ENCODE data around the gene RGS8. TPM values are rescaled to one million over a fixed set of nuclear protein-coding genes. Genes with fewer than 3 reads are reported as not detected.

RGS8 gene
- total and polyA plus RNA-seq, 10 of the 15 experiments (the other 5 are each of a cell fraction or from before 2014, with no cell fraction given) = 0.03 to 0.62 (median 0.33) TPM

DNA sequence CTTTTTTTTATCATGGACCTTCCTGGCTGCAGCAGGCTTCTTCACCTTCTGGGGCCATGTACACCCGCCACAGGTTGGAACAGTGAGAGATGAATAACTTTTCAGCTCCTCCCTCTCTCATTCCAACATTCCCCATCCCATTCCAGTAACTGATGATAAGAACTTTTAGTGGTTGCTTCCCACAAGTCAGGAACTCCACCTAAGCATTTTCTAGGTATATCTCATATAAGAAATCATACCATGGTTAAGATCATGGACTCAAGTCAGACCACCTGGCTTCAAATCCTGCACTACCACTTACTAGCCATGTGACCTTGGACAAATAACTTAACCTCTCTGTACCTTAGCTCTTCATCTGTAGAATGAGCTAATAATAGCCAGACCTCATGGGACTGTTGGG is 42.5 kb upstream of the RGS8 start:
- H3K36me3 ChIP-seq (ENCODE audit: control insufficient read depth in 2 of 2, insufficient read depth in 2 of 2, low read length in 1 of 2) = no peaks in the 10 kb centered on the region
- SMC1A ChIA-PET (ENCODE audit: uncharacterized antibody, unreplicated experiment) = no interaction called here
- CTCF ChIA-PET = interaction anchor here (0.6 to 1.2 kb wide), 3 partner anchors 60 to 128 kb away, joined by 3 read pairs; no protein-coding TSS in a partner anchor
- no peaks in the 10 kb centered on the region for H4K20me1 ChIP-seq (ENCODE audit: control insufficient read depth, insufficient read depth)
- no TSS peak for BruUV-seq (replicated peaks)
- no peak overlapping the region for H3K9ac ChIP-seq (ENCODE audit: control insufficient read depth, insufficient read depth, low read length)
- H3K27me3 ChIP-seq (replicated peaks in 1 of 2; ENCODE audit: control insufficient read depth in 2 of 2, insufficient read depth in 2 of 2, low read length in 1 of 2) = peaks cover 0 to 3% of the 10 kb centered on the region in 2 experiments; a peak in 1 of 4 replicates
- intact Hi-C loops (cut with micrococcal nuclease; ENCODE audit: unreplicated experiment) = loop anchor here (5.0 kb wide), 1 partner anchor 40 kb away; no protein-coding TSS in a partner anchor
- H3K4me1 ChIP-seq (ENCODE audit: control insufficient read depth, insufficient read depth, low read length) = no peaks in the 10 kb centered on the region
- no peak overlapping the region for H3K4me3 ChIP-seq
- H3K79me2 ChIP-seq (ENCODE audit: control insufficient read depth, insufficient read depth, low read length) = no peaks in the 10 kb centered on the region
- FAIRE-seq = no peak
- RAD21 ChIA-PET (ENCODE audit: unreplicated experiment) = interaction anchor here (0.7 kb wide), 1 partner anchor 124 kb away, joined by 4 read pairs; no protein-coding TSS in a partner anchor
- H3K9me3 ChIP-seq (replicated peaks; ENCODE audit: control insufficient read depth, insufficient read depth, low read length) = no peaks in the 10 kb centered on the region
- H3K4me2 ChIP-seq (ENCODE audit: control insufficient read depth, insufficient read depth) = no peak overlapping the region
- TF ChIP-seq KLF5 (IDR thresholded peaks at IDR 0.05; ENCODE audit: partially characterized antibody) (no peak), EGR1 (IDR thresholded peaks at IDR 0.05; ENCODE audit: borderline replicate concordance in 1 of 2, low read depth in 2 of 2, low read length in 2 of 2) (no peak), HDAC6 (IDR thresholded peaks at IDR 0.05; ENCODE audit: unreplicated experiment) (no peak), STAT3 (IDR thresholded peaks at IDR 0.05; ENCODE audit: low read depth, low read length) (no peak), SIN3A (IDR thresholded peaks at IDR 0.05; ENCODE audit: low read depth, low read length) (no peak), TBL1XR1 (IDR thresholded peaks at IDR 0.05; ENCODE audit: low read depth, low read length) (no peak), PAX5 (IDR thresholded peaks at IDR 0.05; ENCODE audit: borderline replicate concordance, low read depth, low read length) (no peak)
- TF ChIP-seq, protein P1, sequence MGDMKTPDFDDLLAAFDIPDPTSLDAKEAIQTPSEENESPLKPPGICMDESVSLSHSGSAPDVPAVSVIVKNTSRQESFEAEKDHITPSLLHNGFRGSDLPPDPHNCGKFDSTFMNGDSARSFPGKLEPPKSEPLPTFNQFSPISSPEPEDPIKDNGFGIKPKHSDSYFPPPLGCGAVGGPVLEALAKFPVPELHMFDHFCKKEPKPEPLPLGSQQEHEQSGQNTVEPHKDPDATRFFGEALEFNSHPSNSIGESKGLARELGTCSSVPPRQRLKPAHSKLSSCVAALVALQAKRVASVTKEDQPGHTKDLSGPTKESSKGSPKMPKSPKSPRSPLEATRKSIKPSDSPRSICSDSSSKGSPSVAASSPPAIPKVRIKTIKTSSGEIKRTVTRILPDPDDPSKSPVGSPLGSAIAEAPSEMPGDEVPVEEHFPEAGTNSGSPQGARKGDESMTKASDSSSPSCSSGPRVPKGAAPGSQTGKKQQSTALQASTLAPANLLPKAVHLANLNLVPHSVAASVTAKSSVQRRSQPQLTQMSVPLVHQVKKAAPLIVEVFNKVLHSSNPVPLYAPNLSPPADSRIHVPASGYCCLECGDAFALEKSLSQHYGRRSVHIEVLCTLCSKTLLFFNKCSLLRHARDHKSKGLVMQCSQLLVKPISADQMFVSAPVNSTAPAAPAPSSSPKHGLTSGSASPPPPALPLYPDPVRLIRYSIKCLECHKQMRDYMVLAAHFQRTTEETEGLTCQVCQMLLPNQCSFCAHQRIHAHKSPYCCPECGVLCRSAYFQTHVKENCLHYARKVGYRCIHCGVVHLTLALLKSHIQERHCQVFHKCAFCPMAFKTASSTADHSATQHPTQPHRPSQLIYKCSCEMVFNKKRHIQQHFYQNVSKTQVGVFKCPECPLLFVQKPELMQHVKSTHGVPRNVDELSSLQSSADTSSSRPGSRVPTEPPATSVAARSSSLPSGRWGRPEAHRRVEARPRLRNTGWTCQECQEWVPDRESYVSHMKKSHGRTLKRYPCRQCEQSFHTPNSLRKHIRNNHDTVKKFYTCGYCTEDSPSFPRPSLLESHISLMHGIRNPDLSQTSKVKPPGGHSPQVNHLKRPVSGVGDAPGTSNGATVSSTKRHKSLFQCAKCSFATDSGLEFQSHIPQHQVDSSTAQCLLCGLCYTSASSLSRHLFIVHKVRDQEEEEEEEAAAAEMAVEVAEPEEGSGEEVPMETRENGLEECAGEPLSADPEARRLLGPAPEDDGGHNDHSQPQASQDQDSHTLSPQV (IDR thresholded peaks at IDR 0.05) = no peak
- TF ChIP-seq, protein P2, sequence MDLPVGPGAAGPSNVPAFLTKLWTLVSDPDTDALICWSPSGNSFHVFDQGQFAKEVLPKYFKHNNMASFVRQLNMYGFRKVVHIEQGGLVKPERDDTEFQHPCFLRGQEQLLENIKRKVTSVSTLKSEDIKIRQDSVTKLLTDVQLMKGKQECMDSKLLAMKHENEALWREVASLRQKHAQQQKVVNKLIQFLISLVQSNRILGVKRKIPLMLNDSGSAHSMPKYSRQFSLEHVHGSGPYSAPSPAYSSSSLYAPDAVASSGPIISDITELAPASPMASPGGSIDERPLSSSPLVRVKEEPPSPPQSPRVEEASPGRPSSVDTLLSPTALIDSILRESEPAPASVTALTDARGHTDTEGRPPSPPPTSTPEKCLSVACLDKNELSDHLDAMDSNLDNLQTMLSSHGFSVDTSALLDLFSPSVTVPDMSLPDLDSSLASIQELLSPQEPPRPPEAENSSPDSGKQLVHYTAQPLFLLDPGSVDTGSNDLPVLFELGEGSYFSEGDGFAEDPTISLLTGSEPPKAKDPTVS (IDR thresholded peaks at IDR 0.05; ENCODE audit: low read depth, low read length) = no peak
- TF ChIP-seq, protein P3, sequence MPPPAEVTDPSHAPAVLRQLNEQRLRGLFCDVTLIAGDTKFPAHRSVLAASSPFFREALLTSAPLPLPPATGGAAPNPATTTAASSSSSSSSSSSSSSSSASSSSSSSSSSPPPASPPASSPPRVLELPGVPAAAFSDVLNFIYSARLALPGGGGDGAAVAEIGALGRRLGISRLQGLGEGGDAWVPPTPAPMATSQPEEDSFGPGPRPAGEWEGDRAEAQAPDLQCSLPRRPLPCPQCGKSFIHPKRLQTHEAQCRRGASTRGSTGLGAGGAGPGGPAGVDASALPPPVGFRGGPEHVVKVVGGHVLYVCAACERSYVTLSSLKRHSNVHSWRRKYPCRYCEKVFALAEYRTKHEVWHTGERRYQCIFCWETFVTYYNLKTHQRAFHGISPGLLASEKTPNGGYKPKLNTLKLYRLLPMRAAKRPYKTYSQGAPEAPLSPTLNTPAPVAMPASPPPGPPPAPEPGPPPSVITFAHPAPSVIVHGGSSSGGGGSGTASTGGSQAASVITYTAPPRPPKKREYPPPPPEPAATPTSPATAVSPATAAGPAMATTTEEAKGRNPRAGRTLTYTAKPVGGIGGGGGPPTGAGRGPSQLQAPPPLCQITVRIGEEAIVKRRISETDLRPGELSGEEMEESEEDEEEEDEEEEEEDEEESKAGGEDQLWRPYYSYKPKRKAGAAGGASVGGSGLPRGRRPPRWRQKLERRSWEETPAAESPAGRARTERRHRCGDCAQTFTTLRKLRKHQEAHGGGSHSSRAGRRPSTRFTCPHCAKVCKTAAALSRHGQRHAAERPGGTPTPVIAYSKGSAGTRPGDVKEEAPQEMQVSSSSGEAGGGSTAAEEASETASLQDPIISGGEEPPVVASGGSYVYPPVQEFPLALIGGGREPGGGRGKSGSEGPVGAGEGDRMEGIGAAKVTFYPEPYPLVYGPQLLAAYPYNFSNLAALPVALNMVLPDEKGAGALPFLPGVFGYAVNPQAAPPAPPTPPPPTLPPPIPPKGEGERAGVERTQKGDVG (CRISPR knock-in tag; IDR thresholded peaks at IDR 0.05) = no peak
- POLR2A ChIA-PET = interaction anchor here (1.1 kb wide), 1 partner anchor 45 kb away, joined by 3 read pairs; no protein-coding TSS in a partner anchor
- in situ Hi-C loops (cut with MboI) = no loop called here
- DNase-seq (ENCODE audit: low read depth, low spot score) = no peak
- ATAC-seq = no peak
- 70% methylated on average over 1 of the region's 1 CpG for WGBS (ENCODE audit: insufficient coverage, insufficient replicate concordance, low lambda C conversion rate, missing lambda C conversion rate)
- no peak overlapping the region for H2AFZ ChIP-seq (ENCODE audit: control insufficient read depth, low read depth, low read length)
- no peak overlapping the region for H3K27ac ChIP-seq (ENCODE audit: control insufficient read depth, insufficient read depth)

Measured in GM12878 (cell line).